Ectodermal cell (in vitro differentiated cells): ENCODE measurements around the gene SCG2. TPM values are rescaled to one million over a fixed set of nuclear protein-coding genes. Genes with fewer than 3 reads are reported as not detected.

ENCODE experiments used
- H3K27ac ChIP-seq: 2 replicates; pipeline ENCODE4 v1.7.0; 2013; ENCODE audit warnings: mild to moderate bottlenecking, low read depth, low read length; ENCODE audit not compliant: insufficient read depth, poor library complexity, severe bottlenecking
- H3K27me3 ChIP-seq: 2 replicates; pipeline ENCODE4 v1.7.0; 2013; ENCODE audit warnings: mild to moderate bottlenecking, low read length; ENCODE audit not compliant: insufficient read depth, control insufficient read depth, poor library complexity, severe bottlenecking
- H3K36me3 ChIP-seq: one replicate; pipeline ENCODE4 v1.7.0; 2013; ENCODE audit warnings: low read length; ENCODE audit not compliant: control insufficient read depth, insufficient read depth
- H3K4me1 ChIP-seq: one replicate; pipeline ENCODE4 v1.7.0; 2013; ENCODE audit warnings: low read length; ENCODE audit not compliant: control insufficient read depth, insufficient read depth
- H3K4me3 ChIP-seq: 2 replicates; pipeline ENCODE4 v1.7.0; 2013; ENCODE audit warnings: low read depth, low read length, control low read depth; ENCODE audit not compliant: insufficient read depth
- H3K9me3 ChIP-seq: 2 replicates; pipeline ENCODE4 v1.7.0; 2013; ENCODE audit warnings: mild to moderate bottlenecking, low read length, moderate library complexity; ENCODE audit not compliant: control insufficient read depth
- WGBS, 2 experiments: methylation state at CpG; one replicate each; pipeline ENCODE4 v1.1.7; 2013; ENCODE audit warnings: missing lambda C conversion rate in 2 of 2; 5-methylcytosine and 5-hydroxymethylcytosine counted together
- polyA plus RNA-seq, 4 experiments: library from polyadenylated mRNA; stranded (reverse); fragments of 50-300 nt; gene quantifications; one replicate each; pipeline ENCODE4 v1.2.3, GENCODE V29; 2013

SCG2 gene, protein sequence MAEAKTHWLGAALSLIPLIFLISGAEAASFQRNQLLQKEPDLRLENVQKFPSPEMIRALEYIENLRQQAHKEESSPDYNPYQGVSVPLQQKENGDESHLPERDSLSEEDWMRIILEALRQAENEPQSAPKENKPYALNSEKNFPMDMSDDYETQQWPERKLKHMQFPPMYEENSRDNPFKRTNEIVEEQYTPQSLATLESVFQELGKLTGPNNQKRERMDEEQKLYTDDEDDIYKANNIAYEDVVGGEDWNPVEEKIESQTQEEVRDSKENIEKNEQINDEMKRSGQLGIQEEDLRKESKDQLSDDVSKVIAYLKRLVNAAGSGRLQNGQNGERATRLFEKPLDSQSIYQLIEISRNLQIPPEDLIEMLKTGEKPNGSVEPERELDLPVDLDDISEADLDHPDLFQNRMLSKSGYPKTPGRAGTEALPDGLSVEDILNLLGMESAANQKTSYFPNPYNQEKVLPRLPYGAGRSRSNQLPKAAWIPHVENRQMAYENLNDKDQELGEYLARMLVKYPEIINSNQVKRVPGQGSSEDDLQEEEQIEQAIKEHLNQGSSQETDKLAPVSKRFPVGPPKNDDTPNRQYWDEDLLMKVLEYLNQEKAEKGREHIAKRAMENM
- 0.56 TPM for polyA plus RNA-seq (2013, experiment 1 of 4)
- 0.21 TPM for polyA plus RNA-seq (2013, experiment 2 of 4)
- polyA plus RNA-seq (2013, experiment 3 of 4): 0.43 TPM
- 0.41 TPM for polyA plus RNA-seq (2013, experiment 4 of 4)

DNA sequence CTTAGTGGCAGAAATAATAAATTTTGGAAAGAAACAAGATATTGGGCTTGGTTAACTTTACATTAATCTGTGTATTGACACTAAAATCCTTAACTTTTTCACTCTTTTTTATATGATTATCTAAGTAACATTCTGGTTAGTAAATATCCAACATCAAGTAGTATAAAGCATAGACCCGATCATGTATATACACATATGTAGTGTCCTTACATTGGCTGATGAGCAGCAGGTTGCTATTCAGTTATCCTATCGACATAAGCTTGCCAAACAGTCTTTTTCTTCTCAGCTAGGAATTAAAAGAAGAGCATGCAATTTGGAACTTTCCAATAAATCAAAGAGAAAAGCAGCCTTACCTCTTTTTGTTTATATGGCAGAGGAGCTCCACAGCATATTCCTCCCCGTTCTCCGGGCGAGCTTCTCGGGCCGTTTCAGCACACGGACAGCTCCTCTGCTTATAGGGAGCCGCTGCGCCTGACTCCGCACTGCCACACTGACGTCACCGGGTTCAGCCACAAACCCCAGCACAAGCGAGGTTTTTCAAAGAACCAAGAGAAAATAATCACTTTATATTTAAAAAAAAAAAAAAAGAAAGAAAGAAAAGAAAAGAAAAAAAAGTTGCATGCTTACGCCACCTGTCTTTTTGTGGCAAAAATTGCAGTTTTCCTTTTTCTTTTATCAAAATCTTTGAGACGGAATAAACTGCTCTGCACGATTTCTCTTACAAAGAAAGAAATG lies at the start of gene SCG2:
TSS of gene SCG2 (minus strand) at position 430 of the 735 bp plus-strand sequence. CDS start 3,079 bp downstream, outside the sequence.
- Histone ChIP-seq H3K9me3 (no peaks in the 10 kb centered on the region), H3K4me1 (no peaks in the 10 kb centered on the region), H3K27me3 (no peaks in the 10 kb centered on the region), H3K27ac (no peak within 1 kb of the TSS), H3K36me3 (no peaks in the 10 kb centered on the region), H3K4me3 (no peak within 1 kb of the TSS)
- WGBS, 2 experiments: 22 to 23% methylated on average over 13 to 17 of the region's 17 CpGs

- Histone ChIP-seq H3K36me3 (no peaks in the 10 kb centered on the region), H3K27ac (no peak overlapping the region), H3K4me3 (no peak overlapping the region), H3K9me3 (no peaks in the 10 kb centered on the region), H3K27me3 (no peaks in the 10 kb centered on the region), H3K4me1 (no peaks in the 10 kb centered on the region)
- WGBS, 2 experiments: 89 to 96% methylated on average over 8 of the region's 8 CpGs
Observed at GRCh38 chr2:223649554-223650533, 47.7 kb upstream of the SCG2 start.

DNA sequence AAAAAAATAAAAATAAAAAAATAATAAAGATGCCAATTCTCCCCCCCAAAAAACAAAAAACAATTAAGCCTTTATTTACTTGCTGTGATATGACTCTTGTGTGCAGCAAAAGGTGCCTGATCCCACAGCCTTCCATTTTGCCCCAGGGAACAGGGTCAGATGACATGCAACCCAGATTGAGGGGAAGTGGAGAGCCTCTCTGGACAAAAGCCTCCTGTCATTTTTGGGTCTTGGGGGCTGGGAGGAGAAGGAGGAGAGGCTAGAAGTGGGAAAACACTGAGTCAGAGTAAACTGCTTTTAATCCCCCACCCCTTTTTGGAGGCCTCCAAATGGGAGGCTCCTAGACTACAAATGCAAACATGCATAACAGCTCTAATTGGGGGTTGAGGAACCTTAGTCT lies 46.6 kb upstream of the SCG2 start:
- no peak overlapping the region for H3K4me3 ChIP-seq
- no peaks in the 10 kb centered on the region for H3K36me3 ChIP-seq
- H3K4me1 ChIP-seq: no peaks in the 10 kb centered on the region
- no peaks in the 10 kb centered on the region for H3K9me3 ChIP-seq
- H3K27ac ChIP-seq: no peak overlapping the region
- H3K27me3 ChIP-seq: no peaks in the 10 kb centered on the region

DNA sequence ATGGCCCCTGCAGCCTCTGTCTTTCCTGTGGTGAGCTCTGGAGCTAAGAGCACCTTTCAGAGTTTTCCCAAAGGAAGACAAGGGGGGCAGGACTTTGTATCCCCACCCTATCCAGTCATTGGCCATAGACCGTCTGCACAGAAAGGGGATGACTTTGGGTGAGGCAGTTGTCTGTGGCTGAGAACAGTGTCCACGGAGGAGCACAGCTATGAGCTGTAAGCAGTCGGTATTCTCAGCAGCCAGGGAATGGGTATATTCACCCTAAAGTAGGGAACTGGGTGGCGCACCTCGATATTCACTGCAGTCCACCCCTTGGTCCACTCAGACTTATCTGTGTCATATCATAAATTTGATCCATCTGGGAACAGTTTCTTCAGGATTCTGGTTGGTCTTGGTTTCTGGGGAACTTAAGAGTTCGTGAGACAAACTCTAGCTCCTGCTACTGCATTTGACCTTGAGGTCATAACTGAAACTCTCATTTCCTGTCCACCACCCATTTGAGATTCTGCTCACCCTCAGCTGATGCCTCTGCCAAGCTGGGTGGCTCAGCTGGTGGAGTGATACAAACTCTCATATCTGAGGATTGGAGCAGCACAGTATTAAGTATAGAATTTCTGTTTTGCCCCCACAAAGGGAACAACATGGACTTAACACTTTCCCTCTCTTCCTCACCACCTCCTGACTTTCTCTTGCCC lies 45.2 kb upstream of the SCG2 start:
- H3K4me3 ChIP-seq: no peak overlapping the region
- H3K27ac ChIP-seq: no peak overlapping the region
- H3K36me3 ChIP-seq: no peaks in the 10 kb centered on the region
- 90 to 94% methylated on average over 6 of the region's 6 CpGs for WGBS, 2 experiments
- H3K4me1 ChIP-seq: no peaks in the 10 kb centered on the region
- no peaks in the 10 kb centered on the region for H3K27me3 ChIP-seq
- no peaks in the 10 kb centered on the region for H3K9me3 ChIP-seq

GRCh38 chr2:223644136-223644535 lies 42.0 kb upstream of the SCG2 start:
- H3K36me3 ChIP-seq: no peaks in the 10 kb centered on the region
- H3K27me3 ChIP-seq: no peaks in the 10 kb centered on the region
- 0 to 11% methylated on average over 1 to 2 of the region's 3 CpGs for WGBS, 2 experiments
- H3K27ac ChIP-seq: no peak overlapping the region
- no peaks in the 10 kb centered on the region for H3K9me3 ChIP-seq
- H3K4me3 ChIP-seq: no peak overlapping the region
- no peaks in the 10 kb centered on the region for H3K4me1 ChIP-seq

- Histone ChIP-seq H3K27me3 (no peaks in the 10 kb centered on the region), H3K27ac (no peak overlapping the region), H3K4me3 (no peak overlapping the region), H3K4me1 (no peaks in the 10 kb centered on the region), H3K36me3 (no peaks in the 10 kb centered on the region), H3K9me3 (no peaks in the 10 kb centered on the region)
- WGBS, 2 experiments: 77 to 85% methylated on average over 4 of the region's 4 CpGs
Observed at GRCh38 chr2:223643309-223643708, 41.1 kb upstream of the SCG2 start.

DNA sequence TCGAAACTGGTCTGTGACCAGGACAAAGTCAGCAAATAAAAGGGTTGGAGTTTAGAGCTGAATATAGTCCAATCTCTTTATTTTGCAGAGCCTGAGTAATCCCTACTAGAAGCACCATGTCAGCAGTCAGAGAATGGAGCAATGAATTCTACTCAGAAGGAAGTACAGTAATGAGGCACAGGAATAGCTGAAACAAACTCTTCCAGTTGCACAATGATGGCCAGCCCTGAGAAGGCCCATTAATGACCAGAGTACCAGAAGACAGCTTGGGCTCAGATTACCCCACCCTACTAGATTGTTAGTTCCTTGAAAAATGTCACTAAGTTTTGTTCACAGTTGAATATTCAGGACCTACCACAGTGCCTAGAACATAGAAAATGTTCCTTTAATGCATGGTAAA lies 40.3 kb upstream of the SCG2 start:
- no peak overlapping the region for H3K4me3 ChIP-seq

DNA sequence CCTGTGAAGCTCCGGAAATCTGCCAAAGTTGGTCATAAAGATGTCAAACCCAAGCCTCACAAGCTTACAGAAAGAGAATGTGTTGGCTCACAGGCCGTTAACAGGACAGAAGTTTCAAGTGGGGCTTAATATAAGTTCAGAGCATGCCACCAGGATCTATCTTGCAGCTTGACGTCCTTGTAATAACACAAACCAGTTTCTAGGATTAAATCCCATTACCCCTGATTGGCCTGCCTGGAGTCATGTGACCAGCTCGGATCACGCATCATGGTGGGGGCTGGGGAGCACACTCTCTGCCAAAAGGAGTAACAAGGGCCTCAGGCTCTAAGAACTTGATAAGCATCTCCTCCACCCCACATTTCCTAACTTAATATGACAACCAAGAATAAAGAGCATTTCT lies 38.9 kb upstream of the SCG2 start:
- Histone ChIP-seq H3K4me3 (no peak overlapping the region), H3K9me3 (no peaks in the 10 kb centered on the region), H3K27ac (no peak overlapping the region), H3K27me3 (no peaks in the 10 kb centered on the region), H3K36me3 (no peaks in the 10 kb centered on the region), H3K4me1 (no peaks in the 10 kb centered on the region)
- WGBS, 2 experiments: 92% methylated on average over 5 of the region's 5 CpGs

More for the DNA sequence above, 40.3 kb upstream of the SCG2 start:
- Histone ChIP-seq H3K9me3 (no peaks in the 10 kb centered on the region), H3K4me1 (no peaks in the 10 kb centered on the region), H3K27ac (no peak overlapping the region), H3K27me3 (no peaks in the 10 kb centered on the region), H3K36me3 (no peaks in the 10 kb centered on the region)
- 91 to 94% methylated on average over 1 of the region's 1 CpG for WGBS, 2 experiments

DNA sequence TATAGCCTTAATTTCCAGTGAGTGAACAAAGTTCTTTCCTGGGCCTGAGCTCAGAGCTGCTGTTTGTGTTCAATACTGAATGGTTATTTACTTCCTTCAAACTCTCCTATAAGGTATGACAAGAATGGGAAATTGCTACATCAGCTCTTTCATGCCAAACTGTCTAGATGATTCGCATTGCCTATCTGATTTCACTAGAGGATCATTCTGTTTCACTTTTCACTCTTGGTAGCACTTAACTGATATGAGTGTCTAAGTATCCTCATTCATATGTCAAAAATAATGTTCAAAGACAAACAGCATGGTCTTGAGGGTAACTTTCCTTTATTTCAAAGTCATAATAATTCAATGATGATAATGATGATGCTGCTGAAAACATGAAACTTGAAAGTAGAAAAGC lies 32.9 kb upstream of the SCG2 start:
- no peaks in the 10 kb centered on the region for H3K36me3 ChIP-seq
- H3K9me3 ChIP-seq: no peaks in the 10 kb centered on the region
- no peak overlapping the region for H3K27ac ChIP-seq
- 100% methylated on average over 1 of the region's 1 CpG for WGBS, 2 experiments
- H3K4me3 ChIP-seq: no peak overlapping the region
- no peaks in the 10 kb centered on the region for H3K27me3 ChIP-seq
- no peaks in the 10 kb centered on the region for H3K4me1 ChIP-seq
